DND-41 (cell line): ENCODE measurements around the gene SLC35F4.
"Not testable (repeated sequence)": the region's sequence is repeated elsewhere in the genome, so short reads cannot be mapped to it uniquely, and the experiment has no call there.

Source experiments
- ATAC-seq: fragments of 200-7000 bp; cut with Tn5 transposase; 3 replicates; pipeline ENCODE4 v1.9.1; 2021; ENCODE audit warnings: low read depth; ENCODE audit not compliant: insufficient read depth
- DNase-seq: peaks from one replicate; pipeline ENCODE4 v3.0.0-alpha.2; 2020
- H2AFZ ChIP-seq: 2 replicates; pipeline ENCODE4 v1.6.0; 2012; ENCODE audit warnings: low read depth, low read length
- H3K27ac ChIP-seq: 2 replicates; pipeline ENCODE4 v1.5.1; 2012; ENCODE audit warnings: low read length, inconsistent platforms
- H3K27me3 ChIP-seq: fragments of 200-600 bp; sonication (generic); 2 replicates; pipeline ENCODE4 v1.6.0; 2012; ENCODE audit warnings: low read length, mild to moderate bottlenecking, inconsistent platforms; ENCODE audit not compliant: insufficient read depth, poor library complexity
- H3K36me3 ChIP-seq: 2 replicates; pipeline ENCODE4 v1.5.1; 2012; ENCODE audit warnings: low read length, inconsistent platforms; ENCODE audit not compliant: insufficient read depth
- H3K4me1 ChIP-seq: 2 replicates; pipeline ENCODE4 v1.5.1; 2012; ENCODE audit warnings: mild to moderate bottlenecking, low read length; ENCODE audit not compliant: insufficient read depth
- H3K4me2 ChIP-seq: 2 replicates; pipeline ENCODE4 v1.6.0; 2012; ENCODE audit warnings: mild to moderate bottlenecking, moderate library complexity, low read length, inconsistent platforms; ENCODE audit not compliant: insufficient read depth
- H3K4me3 ChIP-seq, 2 experiments: fragments of 200-600 bp in 1 of 2; shearing (Covaris generic) in 1 of 2; 2 replicates each; pipeline ENCODE4 v1.5.1; 2012 to 2016; ENCODE audit warnings: inconsistent platforms in 2 of 2, low read length in 2 of 2, mild to moderate bottlenecking in 2 of 2, low read depth in 1 of 2, moderate library complexity in 1 of 2
- H3K79me2 ChIP-seq: 2 replicates; pipeline ENCODE4 v1.6.0; 2012; ENCODE audit warnings: low read length, inconsistent platforms; ENCODE audit not compliant: insufficient read depth
- H3K9ac ChIP-seq: 2 replicates; pipeline ENCODE4 v1.6.0; 2012; ENCODE audit warnings: low read depth, mild to moderate bottlenecking, inconsistent platforms, low read length, moderate library complexity
- H3K9me3 ChIP-seq: 2 replicates; pipeline ENCODE4 v1.5.1; 2012; ENCODE audit warnings: low read length, moderate library complexity, mild to moderate bottlenecking, inconsistent platforms; ENCODE audit not compliant: insufficient read depth, severe bottlenecking
- H4K20me1 ChIP-seq: 2 replicates; pipeline ENCODE4 v1.6.0; 2012; ENCODE audit warnings: low read length; ENCODE audit not compliant: insufficient read depth
- EZH2 ChIP-seq: IDR thresholded peaks from 3 replicates; pipeline ENCODE4 v1.6.1; 2012; ENCODE audit warnings: borderline replicate concordance, low read depth, mild to moderate bottlenecking, moderate library complexity, low read length, inconsistent platforms; ENCODE audit not compliant: severe bottlenecking
- TF ChIP-seq, protein P1 (sequence below): IDR thresholded peaks from 2 replicates; pipeline ENCODE4 v1.5.1; 2012; ENCODE audit warnings: borderline replicate concordance, low read length, moderate library complexity, mild to moderate bottlenecking; ENCODE audit not compliant: poor library complexity, severe bottlenecking; ENCODE audit errors: extremely low read depth

SLC35F4 gene

DNA sequence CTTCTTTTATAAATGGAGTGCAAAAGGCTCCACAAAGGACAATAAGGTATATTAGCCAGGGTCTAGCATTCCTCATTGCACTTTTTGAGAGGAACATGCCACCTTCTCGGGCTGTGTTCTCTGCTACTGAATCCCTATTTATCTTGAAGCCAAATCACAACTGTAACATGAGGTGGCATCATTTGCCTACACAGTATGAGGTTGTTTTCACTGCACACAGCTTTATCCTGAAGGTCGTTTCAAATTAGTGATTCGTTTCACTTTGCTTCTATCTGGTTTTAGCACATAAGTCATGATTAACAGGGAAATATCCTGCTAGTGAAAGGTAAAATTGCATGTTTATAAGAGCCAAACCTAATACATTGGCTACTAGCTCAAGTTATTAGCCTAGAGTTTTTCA is 153.8 kb downstream of the SLC35F4 start:
- H3K27me3 ChIP-seq, result no peaks in the 10 kb centered on the region
- H2AFZ ChIP-seq, result no peak overlapping the region
- no peak overlapping the region for H3K4me2 ChIP-seq

DNA sequence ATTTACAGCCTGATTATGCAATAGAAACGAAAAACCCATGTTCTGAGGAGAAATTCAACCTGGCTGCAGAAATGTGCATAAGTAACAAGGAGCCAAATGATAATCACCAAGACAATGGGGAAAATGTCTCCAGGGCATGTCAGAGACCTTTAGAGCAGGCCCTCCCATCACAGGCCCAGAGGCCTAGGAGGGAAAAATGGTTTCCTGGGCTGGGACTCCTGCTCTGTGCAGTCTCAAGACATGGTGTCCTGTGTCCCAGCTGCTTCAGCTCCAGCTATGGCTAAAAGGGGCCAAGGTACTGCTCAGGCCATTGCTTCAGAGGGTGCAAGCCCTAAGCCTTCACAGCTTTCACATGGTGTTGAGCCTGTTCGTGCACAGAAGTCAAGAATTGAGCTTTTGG is 156.0 kb downstream of the SLC35F4 start:
- DNase-seq, result no peak
- H3K9me3 ChIP-seq, result peaks cover 3% of the 10 kb centered on the region
- no peak overlapping the region for H2AFZ ChIP-seq
- no peaks in the 10 kb centered on the region for H3K79me2 ChIP-seq
- no peak overlapping the region for H3K27ac ChIP-seq
- no peaks in the 10 kb centered on the region for H3K4me1 ChIP-seq
- no peaks in the 10 kb centered on the region for H3K36me3 ChIP-seq
- no peak overlapping the region for H3K4me2 ChIP-seq
- ATAC-seq, result no peak
- no peaks in the 10 kb centered on the region for H3K27me3 ChIP-seq
- H4K20me1 ChIP-seq, result no peaks in the 10 kb centered on the region
- no peak overlapping the region for H3K4me3 ChIP-seq
- no peak for TF ChIP-seq EZH2
- TF ChIP-seq, protein P1, sequence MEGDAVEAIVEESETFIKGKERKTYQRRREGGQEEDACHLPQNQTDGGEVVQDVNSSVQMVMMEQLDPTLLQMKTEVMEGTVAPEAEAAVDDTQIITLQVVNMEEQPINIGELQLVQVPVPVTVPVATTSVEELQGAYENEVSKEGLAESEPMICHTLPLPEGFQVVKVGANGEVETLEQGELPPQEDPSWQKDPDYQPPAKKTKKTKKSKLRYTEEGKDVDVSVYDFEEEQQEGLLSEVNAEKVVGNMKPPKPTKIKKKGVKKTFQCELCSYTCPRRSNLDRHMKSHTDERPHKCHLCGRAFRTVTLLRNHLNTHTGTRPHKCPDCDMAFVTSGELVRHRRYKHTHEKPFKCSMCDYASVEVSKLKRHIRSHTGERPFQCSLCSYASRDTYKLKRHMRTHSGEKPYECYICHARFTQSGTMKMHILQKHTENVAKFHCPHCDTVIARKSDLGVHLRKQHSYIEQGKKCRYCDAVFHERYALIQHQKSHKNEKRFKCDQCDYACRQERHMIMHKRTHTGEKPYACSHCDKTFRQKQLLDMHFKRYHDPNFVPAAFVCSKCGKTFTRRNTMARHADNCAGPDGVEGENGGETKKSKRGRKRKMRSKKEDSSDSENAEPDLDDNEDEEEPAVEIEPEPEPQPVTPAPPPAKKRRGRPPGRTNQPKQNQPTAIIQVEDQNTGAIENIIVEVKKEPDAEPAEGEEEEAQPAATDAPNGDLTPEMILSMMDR, result no peak
- H3K9ac ChIP-seq, result no peak overlapping the region

More for the DNA sequence above, 153.8 kb downstream of the SLC35F4 start:
- Histone ChIP-seq H4K20me1 (no peaks in the 10 kb centered on the region), H3K4me3 (no peak overlapping the region), H3K9ac (no peak overlapping the region), H3K36me3 (no peaks in the 10 kb centered on the region), H3K79me2 (no peaks in the 10 kb centered on the region), H3K4me1 (no peaks in the 10 kb centered on the region), H3K27ac (no peak overlapping the region), H3K9me3 (peaks cover 3% of the 10 kb centered on the region)
- TF ChIP-seq, protein P1, result no peak
- no peak for TF ChIP-seq EZH2
- DNase-seq, result no peak
- no peak for ATAC-seq

DNA sequence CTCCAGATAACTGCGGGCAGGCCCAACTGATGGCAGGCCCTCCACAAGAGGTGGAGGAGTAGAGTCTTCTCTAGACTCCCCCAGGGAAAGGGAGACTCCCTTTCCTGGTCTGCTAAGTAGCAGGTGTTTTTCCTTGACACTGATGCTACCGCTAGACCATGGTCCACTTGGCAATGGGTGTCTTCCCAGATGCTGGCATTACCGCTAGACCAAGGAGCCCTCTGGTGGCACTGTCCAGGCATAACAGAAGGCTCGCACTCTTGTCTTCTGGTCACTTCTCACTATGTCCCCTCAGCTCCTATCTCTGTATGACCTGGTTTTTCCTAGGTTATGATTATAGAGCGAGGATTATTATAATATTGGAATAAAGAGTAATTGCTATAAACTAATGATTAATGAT is 156.8 kb downstream of the SLC35F4 start:
- not testable (repeated sequence) for H4K20me1 ChIP-seq, H3K27me3 ChIP-seq, H3K36me3 ChIP-seq, H3K9ac ChIP-seq, H3K4me2 ChIP-seq, H3K9me3 ChIP-seq, H2AFZ ChIP-seq, H3K27ac ChIP-seq, H3K4me3 ChIP-seq, ATAC-seq, H3K79me2 ChIP-seq, DNase-seq, H3K4me1 ChIP-seq

DNA sequence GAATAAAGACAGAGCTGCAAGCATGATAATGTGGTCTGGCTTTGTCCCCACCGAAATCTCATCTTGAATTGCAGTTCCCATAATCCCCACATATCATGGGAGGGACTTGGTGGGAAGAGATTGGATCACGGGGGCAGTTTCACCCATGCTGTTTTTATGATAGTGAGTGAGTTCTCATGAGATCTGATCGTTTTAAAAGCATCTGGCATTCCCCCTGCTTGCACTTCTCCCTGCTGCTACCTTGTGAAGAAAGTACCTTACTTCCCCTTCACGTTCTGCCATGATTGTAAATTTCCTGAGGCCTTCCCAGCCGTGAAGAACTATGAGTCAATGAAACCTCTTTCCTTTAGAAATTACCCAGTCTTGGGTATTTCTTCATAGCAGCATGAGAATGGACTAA is 158.7 kb downstream of the SLC35F4 start:
- H3K27me3 ChIP-seq, result no peaks in the 10 kb centered on the region
- ATAC-seq (no peak), DNase-seq (no peak)
- no peaks in the 10 kb centered on the region for H3K79me2 ChIP-seq
- TF ChIP-seq, protein P1, result no peak
- TF ChIP-seq EZH2, result no peak
- no peak overlapping the region for H3K4me2 ChIP-seq
- peaks cover 3% of the 10 kb centered on the region for H3K9me3 ChIP-seq
- H3K9ac ChIP-seq, result no peak overlapping the region
- H3K27ac ChIP-seq, result no peak overlapping the region
- no peak overlapping the region for H3K4me3 ChIP-seq
- H3K4me1 ChIP-seq, result no peaks in the 10 kb centered on the region
- H2AFZ ChIP-seq, result no peak overlapping the region
- H3K36me3 ChIP-seq, result no peaks in the 10 kb centered on the region
- H4K20me1 ChIP-seq, result no peaks in the 10 kb centered on the region
